IMR-90 (cell line): ENCODE data around the gene LRRC8B. TPM values are rescaled to one million over a fixed set of nuclear protein-coding genes. Genes with fewer than 3 reads are reported as not detected.

Experiments
- ATAC-seq: fragments of 200-7000 bp; cut with Tn5 transposase; 2 replicates; pipeline ENCODE4 v1.9.1; 2020; ENCODE audit warnings: low read depth, mild to moderate bottlenecking, moderate library complexity
- BruUV-seq: library from RNA; stranded (reverse); fragments of 400-500 nt; replicated peaks from 2 replicates; lab custom pipeline; 2021; lab: Mats Ljungman, UMichigan
- CTCF ChIA-PET: fragments of 300-600 bp; formaldehyde crosslinking; extraction: SDS; loops from one replicate; lab custom pipeline; 2021; ENCODE audit warnings: antibody characterized with exemption; lab: Yijun Ruan, JAX
- POLR2A ChIA-PET: fragments of 300-600 bp; sonication (Branson Sonifier 250); formaldehyde crosslinking; loops from one replicate; lab custom pipeline; 2022; ENCODE audit warnings: antibody characterized with exemption; ENCODE audit not compliant: unreplicated experiment; lab: Charles Lee
- DNase-seq: peaks from one replicate; pipeline ENCODE4 v3.0.0; 2013
- H2AFZ ChIP-seq: replicated peaks from 2 replicates; pipeline ENCODE3; 2013; ENCODE audit warnings: low read length, mild to moderate bottlenecking; ENCODE audit not compliant: poor library complexity
- H2AK5ac ChIP-seq: 2 replicates; pipeline ENCODE4 v1.6.1; 2013; ENCODE audit warnings: low read depth, low read length, inconsistent platforms
- H2AK9ac ChIP-seq: replicated peaks from 2 replicates; pipeline ENCODE3; 2013; ENCODE audit warnings: mild to moderate bottlenecking, low read depth, low read length, moderate library complexity; ENCODE audit not compliant: poor library complexity
- H2BK120ac ChIP-seq: 2 replicates; pipeline ENCODE4 v1.6.1; 2013; ENCODE audit warnings: low read depth, low read length, inconsistent platforms
- H2BK15ac ChIP-seq: 3 replicates; pipeline ENCODE4 v1.6.1; 2013; ENCODE audit warnings: low read depth, low read length, inconsistent platforms
- H2BK20ac ChIP-seq: 2 replicates; pipeline ENCODE4 v1.6.1; 2013; ENCODE audit warnings: low read depth, mild to moderate bottlenecking, inconsistent platforms, low read length, moderate library complexity
- H2BK5ac ChIP-seq: 2 replicates; pipeline ENCODE4 v1.6.1; 2013; ENCODE audit warnings: mild to moderate bottlenecking, low read depth, low read length, inconsistent platforms; ENCODE audit not compliant: poor library complexity, severe bottlenecking
- H3K14ac ChIP-seq: replicated peaks from 2 replicates; pipeline ENCODE4 v1.6.1; 2013; ENCODE audit warnings: low read depth, low read length, inconsistent platforms
- H3K18ac ChIP-seq: 2 replicates; pipeline ENCODE4 v1.6.1; 2013; ENCODE audit warnings: low read depth, low read length, control low read depth
- H3K23ac ChIP-seq: 2 replicates; pipeline ENCODE4 v1.6.1; 2013; ENCODE audit warnings: low read depth, low read length, inconsistent platforms
- H3K27ac ChIP-seq: 2 replicates; pipeline ENCODE4 v1.5.1; 2013; ENCODE audit warnings: mild to moderate bottlenecking, control low read depth, low read length; ENCODE audit not compliant: insufficient read depth
- H3K27me3 ChIP-seq: 2 replicates; pipeline ENCODE4 v1.6.1; 2013; ENCODE audit warnings: low read length; ENCODE audit not compliant: control insufficient read depth, insufficient read depth
- H3K36me3 ChIP-seq: 2 replicates; pipeline ENCODE4 v1.6.1; 2013; ENCODE audit warnings: low read length, mixed read lengths; ENCODE audit not compliant: control insufficient read depth, insufficient read depth
- H3K4ac ChIP-seq: 2 replicates; pipeline ENCODE4 v1.6.1; 2013; ENCODE audit warnings: low read depth, low read length, inconsistent platforms
- H3K4me1 ChIP-seq: 2 replicates; pipeline ENCODE4 v1.6.1; 2013; ENCODE audit warnings: low read length, mixed read lengths; ENCODE audit not compliant: control insufficient read depth, insufficient read depth
- H3K4me2 ChIP-seq: 2 replicates; pipeline ENCODE4 v1.6.1; 2013; ENCODE audit warnings: low read depth, mild to moderate bottlenecking, control low read depth, low read length, moderate library complexity
- H3K4me3 ChIP-seq: 2 replicates; pipeline ENCODE4 v1.5.1; 2013; ENCODE audit warnings: low read depth, mild to moderate bottlenecking, control low read depth, low read length, moderate library complexity; ENCODE audit not compliant: insufficient read depth
- H3K56ac ChIP-seq: 2 replicates; pipeline ENCODE4 v1.6.1; 2013; ENCODE audit warnings: low read length, inconsistent platforms; ENCODE audit not compliant: insufficient read depth; ENCODE audit errors: extremely low read depth
- H3K79me1 ChIP-seq, 2 experiments: 2 replicates each; pipeline ENCODE4 v1.6.1; 2013; ENCODE audit warnings: low read length in 2 of 2, inconsistent platforms in 1 of 2, low read depth in 1 of 2
- H3K9ac ChIP-seq: 2 replicates; pipeline ENCODE4 v1.6.1; 2013; ENCODE audit warnings: low read depth, low read length, control low read depth
- H3K9me1 ChIP-seq: 2 replicates; pipeline ENCODE4 v1.6.1; 2013; ENCODE audit warnings: low read length, inconsistent platforms; ENCODE audit not compliant: insufficient read depth
- H3K9me3 ChIP-seq: 2 replicates; pipeline ENCODE4 v1.6.1; 2013; ENCODE audit warnings: low read length; ENCODE audit not compliant: control insufficient read depth, insufficient read depth
- H4K20me1 ChIP-seq: 2 replicates; pipeline ENCODE4 v1.6.1; 2013; ENCODE audit warnings: low read length, inconsistent platforms; ENCODE audit not compliant: insufficient read depth
- H4K5ac ChIP-seq: 2 replicates; pipeline ENCODE4 v1.6.1; 2013; ENCODE audit warnings: mild to moderate bottlenecking, low read depth, low read length, control low read depth
- H4K8ac ChIP-seq, 2 experiments: 2 replicates each; pipeline ENCODE4 v1.6.1; 2013; ENCODE audit warnings: low read depth in 2 of 2, low read length in 2 of 2, control low read depth in 1 of 2, inconsistent platforms in 1 of 2
- H4K91ac ChIP-seq: 2 replicates; pipeline ENCODE4 v1.6.1; 2013; ENCODE audit warnings: low read depth, low read length, inconsistent platforms; ENCODE audit not compliant: insufficient read depth
- BHLHE40 ChIP-seq: fragments of 150-350 bp; IDR thresholded peaks from 2 replicates; pipeline ENCODE4 v1.6.1; 2016; ENCODE audit warnings: mild to moderate bottlenecking, low read depth, low read length
- MAFK ChIP-seq: IDR thresholded peaks from 2 replicates; pipeline ENCODE4 v1.6.1; 2012; ENCODE audit warnings: low read depth, low read length, improper control_type of control experiment
- MAZ ChIP-seq: IDR thresholded peaks from 2 replicates; pipeline ENCODE4 v1.6.1; 2012; ENCODE audit warnings: low read depth, mild to moderate bottlenecking, low read length, improper control_type of control experiment, moderate library complexity, borderline replicate concordance
- POLR2A ChIP-seq: IDR thresholded peaks from 2 replicates; pipeline ENCODE4 v1.6.1; 2012; ENCODE audit warnings: mild to moderate bottlenecking, low read depth, low read length
- WGBS, 2 experiments: methylation state at CpG; one replicate each; pipeline versions ENCODE4 v1.1.5 to v1.1.7; 2013; ENCODE audit warnings: missing lambda C conversion rate in 2 of 2; ENCODE audit not compliant: insufficient read length in 1 of 2; ENCODE audit errors: extremely low coverage in 2 of 2; 5-methylcytosine and 5-hydroxymethylcytosine counted together
- dilution Hi-C: fragments of 300-500 bp; cut with HindIII; formaldehyde crosslinking; loops from one replicate; pipeline ENCODE4 v1.14.3; 2018; ENCODE audit warnings: low sequenced_read_pairs; ENCODE audit not compliant: unreplicated experiment
- in situ Hi-C: fragments of 300-500 bp; cut with MboI; formaldehyde crosslinking; loops from 3 replicates; pipeline ENCODE4 v1.14.3; 2019; ENCODE audit warnings: low sequenced_read_pairs, inconsistent platforms, mixed read lengths
- intact Hi-C: fragments of 100-400 bp; cut with micrococcal nuclease; formaldehyde crosslinking; loops from 2 replicates; pipeline ENCODE4 v1.10.0; 2022
- polyA plus RNA-seq, 3 experiments: library from polyadenylated mRNA; depleted of rRNA; stranded (reverse); fragments of >200 nt; gene quantifications; 2 replicates each; pipeline ENCODE4 v1.2.3, GENCODE V29; 2012; ENCODE audit warnings: low replicate concordance in 1 of 3
- total RNA-seq: library from RNA; depleted of rRNA; stranded (reverse); fragments of >200 nt; gene quantifications from 2 replicates; pipeline ENCODE4 v1.2.3, GENCODE V29; 2012
- TF ChIP-seq, protein P1 (sequence below): fragments of 150-350 bp; IDR thresholded peaks from 2 replicates; pipeline ENCODE4 v1.6.1; 2016; ENCODE audit warnings: low read depth, mild to moderate bottlenecking, low read length, moderate library complexity, borderline replicate concordance
- TF ChIP-seq, protein P2 (sequence below): conservative IDR thresholded peaks from 2 replicates; pipeline ENCODE4 v1.5.1; 2012; ENCODE audit warnings: mild to moderate bottlenecking, low read depth, low read length, improper control_type of control experiment
- TF ChIP-seq, protein P3 (sequence below): fragments of 150-350 bp; IDR thresholded peaks from 2 replicates; pipeline ENCODE4 v1.6.1; 2017; ENCODE audit warnings: mild to moderate bottlenecking, antibody characterized with exemption, low read length, low read depth

The LRRC8B gene
- total and polyA plus RNA-seq, 2 of the 4 experiments (the other 2 are of a cell fraction): 0.74 to 1.8 TPM

DNA sequence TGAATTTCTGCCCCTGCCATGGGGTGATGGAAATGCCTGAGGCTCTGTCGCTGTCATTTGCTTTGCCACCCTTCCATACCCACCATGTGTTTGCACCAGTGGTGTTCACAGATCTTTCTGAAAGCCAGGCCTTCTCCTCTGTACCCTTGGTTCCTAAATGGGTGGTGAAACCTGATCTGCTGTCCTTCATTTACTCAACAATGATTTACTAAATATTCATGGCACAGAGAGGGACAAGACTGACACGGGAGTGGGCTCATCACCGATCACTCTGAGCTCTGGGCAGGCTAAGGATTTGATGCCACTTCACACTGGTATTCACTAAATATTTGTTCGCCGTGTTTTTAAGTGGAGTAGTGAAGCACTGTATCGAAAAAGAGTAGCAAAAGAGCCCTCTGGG lies 40.9 kb downstream of the LRRC8B start:
- WGBS, 2 experiments: no CpG with 5 or more reads among the region's 6 CpGs
- no TSS peak for BruUV-seq
- H2AFZ ChIP-seq: no peak overlapping the region
- no peak overlapping the region for H4K5ac ChIP-seq
- DNase-seq (no peak), ATAC-seq (no peak)
- no peaks in the 10 kb centered on the region for H4K20me1 ChIP-seq
- no peak overlapping the region for H2BK15ac ChIP-seq
- no peak overlapping the region for H3K14ac ChIP-seq
- H3K56ac ChIP-seq: no peak overlapping the region
- no peak overlapping the region for H3K4me2 ChIP-seq
- no peak overlapping the region for H3K23ac ChIP-seq
- no peak overlapping the region for H3K27ac ChIP-seq
- H3K9me1 ChIP-seq: no peaks in the 10 kb centered on the region
- in situ Hi-C loops: no loop called here
- no peaks in the 10 kb centered on the region for H3K27me3 ChIP-seq
- no peak overlapping the region for H2AK9ac ChIP-seq
- TF ChIP-seq POLR2A (no peak), MAFK (no peak), MAZ (no peak), BHLHE40 (no peak)
- TF ChIP-seq, protein P1, sequence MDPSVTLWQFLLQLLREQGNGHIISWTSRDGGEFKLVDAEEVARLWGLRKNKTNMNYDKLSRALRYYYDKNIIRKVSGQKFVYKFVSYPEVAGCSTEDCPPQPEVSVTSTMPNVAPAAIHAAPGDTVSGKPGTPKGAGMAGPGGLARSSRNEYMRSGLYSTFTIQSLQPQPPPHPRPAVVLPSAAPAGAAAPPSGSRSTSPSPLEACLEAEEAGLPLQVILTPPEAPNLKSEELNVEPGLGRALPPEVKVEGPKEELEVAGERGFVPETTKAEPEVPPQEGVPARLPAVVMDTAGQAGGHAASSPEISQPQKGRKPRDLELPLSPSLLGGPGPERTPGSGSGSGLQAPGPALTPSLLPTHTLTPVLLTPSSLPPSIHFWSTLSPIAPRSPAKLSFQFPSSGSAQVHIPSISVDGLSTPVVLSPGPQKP: no peak
- TF ChIP-seq, protein P2, sequence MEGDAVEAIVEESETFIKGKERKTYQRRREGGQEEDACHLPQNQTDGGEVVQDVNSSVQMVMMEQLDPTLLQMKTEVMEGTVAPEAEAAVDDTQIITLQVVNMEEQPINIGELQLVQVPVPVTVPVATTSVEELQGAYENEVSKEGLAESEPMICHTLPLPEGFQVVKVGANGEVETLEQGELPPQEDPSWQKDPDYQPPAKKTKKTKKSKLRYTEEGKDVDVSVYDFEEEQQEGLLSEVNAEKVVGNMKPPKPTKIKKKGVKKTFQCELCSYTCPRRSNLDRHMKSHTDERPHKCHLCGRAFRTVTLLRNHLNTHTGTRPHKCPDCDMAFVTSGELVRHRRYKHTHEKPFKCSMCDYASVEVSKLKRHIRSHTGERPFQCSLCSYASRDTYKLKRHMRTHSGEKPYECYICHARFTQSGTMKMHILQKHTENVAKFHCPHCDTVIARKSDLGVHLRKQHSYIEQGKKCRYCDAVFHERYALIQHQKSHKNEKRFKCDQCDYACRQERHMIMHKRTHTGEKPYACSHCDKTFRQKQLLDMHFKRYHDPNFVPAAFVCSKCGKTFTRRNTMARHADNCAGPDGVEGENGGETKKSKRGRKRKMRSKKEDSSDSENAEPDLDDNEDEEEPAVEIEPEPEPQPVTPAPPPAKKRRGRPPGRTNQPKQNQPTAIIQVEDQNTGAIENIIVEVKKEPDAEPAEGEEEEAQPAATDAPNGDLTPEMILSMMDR: no peak
- TF ChIP-seq, protein P3, sequence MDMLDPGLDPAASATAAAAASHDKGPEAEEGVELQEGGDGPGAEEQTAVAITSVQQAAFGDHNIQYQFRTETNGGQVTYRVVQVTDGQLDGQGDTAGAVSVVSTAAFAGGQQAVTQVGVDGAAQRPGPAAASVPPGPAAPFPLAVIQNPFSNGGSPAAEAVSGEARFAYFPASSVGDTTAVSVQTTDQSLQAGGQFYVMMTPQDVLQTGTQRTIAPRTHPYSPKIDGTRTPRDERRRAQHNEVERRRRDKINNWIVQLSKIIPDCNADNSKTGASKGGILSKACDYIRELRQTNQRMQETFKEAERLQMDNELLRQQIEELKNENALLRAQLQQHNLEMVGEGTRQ: no peak
- intact Hi-C loops: no loop called here
- no peak overlapping the region for H4K8ac ChIP-seq
- no peak overlapping the region for H3K4ac ChIP-seq
- H3K36me3 ChIP-seq: no peaks in the 10 kb centered on the region
- no peak overlapping the region for H4K91ac ChIP-seq
- H3K9ac ChIP-seq: no peak overlapping the region
- dilution Hi-C loops: no loop called here
- H2AK5ac ChIP-seq: no peak overlapping the region
- CTCF ChIA-PET: no interaction called here
- no peak overlapping the region for H2BK20ac ChIP-seq
- H2BK5ac ChIP-seq: no peak overlapping the region
- H3K4me3 ChIP-seq: no peak overlapping the region
- no peaks in the 10 kb centered on the region for H3K4me1 ChIP-seq
- no peaks in the 10 kb centered on the region for H3K79me1 ChIP-seq
- H3K18ac ChIP-seq: no peak overlapping the region
- H3K9me3 ChIP-seq: no peaks in the 10 kb centered on the region
- no peak overlapping the region for H2BK120ac ChIP-seq
- POLR2A ChIA-PET: no interaction called here
